Activated CD8-positive, alpha-beta memory T cell treated with anti-CD3 and anti-CD28 coated beads for 1 hour (primary cell): Measurements from ENCODE around the gene COL15A1.

Source experiments
- DNase-seq, 2 donors: peaks; one replicate each; pipeline ENCODE4 v3.0.0-alpha.2; 2020; ENCODE audit warnings: low read depth in 1 of 2; ENCODE audit errors: extremely low read depth in 1 of 2

COL15A1 gene

DNA sequence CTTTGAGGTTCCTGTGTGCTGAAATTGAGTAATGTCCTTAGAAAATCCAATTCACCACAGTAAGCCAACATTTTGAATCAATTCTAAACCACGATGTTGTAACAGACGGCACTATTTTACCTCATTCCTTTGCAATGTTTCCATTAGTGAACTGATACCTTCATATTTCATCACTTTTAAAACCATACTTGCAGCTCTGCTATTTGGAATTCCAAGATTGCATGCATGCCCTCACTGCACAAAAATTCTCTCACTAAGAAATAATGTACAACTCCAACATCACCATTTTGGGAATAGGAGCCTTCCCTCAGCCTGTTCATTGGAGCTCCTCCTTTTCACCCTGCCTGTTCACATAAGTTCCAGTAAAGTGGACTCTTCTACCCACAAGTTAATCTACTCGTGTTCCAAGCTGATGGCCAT lies 86.4 kb downstream of the COL15A1 start:
- no peak for DNase-seq

DNA sequence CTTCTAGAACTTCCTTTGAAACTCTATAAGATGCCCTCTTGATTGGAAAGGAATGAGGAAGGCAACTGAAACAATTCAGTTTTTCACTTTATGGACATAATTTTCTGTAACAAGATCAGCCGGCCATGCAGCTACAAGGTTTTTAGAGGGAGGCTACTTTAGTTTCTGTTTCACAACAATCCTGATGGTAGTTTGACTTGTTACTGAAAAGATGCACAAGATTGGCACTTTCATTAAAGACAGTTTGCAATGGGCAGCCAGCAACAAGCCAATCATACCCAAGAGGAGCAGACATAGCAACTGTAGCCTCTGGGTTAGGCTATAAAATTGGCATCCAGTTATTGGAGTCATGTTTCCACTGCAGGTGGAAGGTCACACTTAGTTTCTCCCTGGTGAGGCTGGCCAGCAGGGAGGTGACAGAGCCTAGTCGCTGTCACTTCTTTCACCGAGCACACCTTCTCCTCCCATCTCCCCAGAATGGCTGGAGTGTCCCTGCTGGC lies 87.0 kb downstream of the COL15A1 start:
- no peak for DNase-seq

DNA sequence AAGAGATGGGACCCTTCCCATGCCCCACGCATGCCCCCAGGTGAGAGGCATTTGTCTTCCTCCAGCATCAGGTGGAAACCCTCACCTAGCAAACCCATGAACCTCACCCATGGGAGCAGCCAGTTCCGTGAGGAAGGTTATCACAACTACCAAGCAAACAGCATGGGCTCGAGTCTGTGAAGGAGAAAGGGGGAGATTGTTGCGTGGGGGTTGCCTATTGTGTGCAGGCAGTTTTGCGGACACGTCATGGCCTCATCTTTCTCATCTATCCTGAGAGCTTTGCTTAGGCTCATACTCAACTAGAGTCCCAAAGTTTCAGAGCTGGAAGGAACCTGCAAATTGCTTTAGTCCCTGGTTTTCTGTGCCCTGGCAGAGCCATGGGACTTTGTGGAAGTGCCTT lies 87.6 kb downstream of the COL15A1 start:
- DNase-seq, result no peak

DNA sequence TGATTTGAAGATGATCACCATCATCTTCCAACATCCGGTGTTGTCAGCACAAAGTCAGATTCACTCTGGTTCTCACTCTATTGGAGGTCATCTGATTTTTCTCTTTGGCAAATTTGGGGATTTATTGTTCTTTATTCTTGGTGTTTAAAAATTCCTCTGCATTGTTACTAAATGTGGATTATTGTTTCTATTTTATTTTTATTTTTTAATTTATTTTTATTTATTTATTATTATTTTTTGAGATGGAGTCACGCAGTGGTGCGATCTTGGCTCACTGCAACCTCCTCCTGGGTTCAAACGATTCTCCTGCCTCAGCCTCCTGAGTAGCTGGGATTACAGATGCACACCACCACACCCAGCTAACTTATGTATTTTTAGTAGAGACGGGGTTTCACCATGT lies 88.3 kb downstream of the COL15A1 start:
- no peak for DNase-seq

DNA sequence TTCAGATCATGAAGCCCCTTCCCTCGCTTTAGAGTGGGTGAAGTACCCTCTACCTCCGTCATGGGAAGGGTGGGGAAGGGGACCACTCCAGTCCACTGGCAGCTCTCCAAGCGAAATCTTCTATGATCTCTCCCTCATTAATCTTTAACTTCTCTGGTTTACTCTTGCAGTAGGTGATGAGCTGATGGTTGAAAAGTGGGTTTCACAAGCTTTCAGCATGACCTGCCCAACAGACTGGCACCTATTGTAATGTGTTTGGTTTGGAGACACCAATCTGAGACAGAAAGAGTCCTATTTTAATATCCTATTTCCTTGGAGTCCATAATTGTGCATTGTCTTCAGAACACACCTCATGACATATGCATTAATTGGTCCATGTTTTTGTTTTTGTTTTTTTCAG lies 90.4 kb downstream of the COL15A1 start:
- DNase-seq, result no peak

DNA sequence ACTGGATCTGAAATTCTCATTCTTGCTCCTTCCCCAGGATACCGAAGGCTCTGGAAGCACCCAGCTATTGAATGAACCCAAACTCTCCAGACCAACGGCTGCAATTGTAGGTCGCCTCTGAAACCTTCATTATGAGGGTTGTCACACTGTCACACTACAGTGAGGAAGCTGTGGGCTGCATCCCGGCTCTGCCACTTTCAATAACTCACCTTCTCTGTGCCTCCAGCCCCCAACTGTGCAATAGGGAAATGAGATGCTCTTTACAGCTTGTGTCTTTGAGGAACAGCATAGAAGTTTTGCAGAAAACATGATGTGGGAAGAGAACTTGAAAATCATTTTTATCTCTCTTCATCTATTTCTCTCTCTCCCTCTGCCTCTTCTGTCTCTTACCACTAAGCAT lies 91.6 kb downstream of the COL15A1 start:
- no peak for DNase-seq

DNA sequence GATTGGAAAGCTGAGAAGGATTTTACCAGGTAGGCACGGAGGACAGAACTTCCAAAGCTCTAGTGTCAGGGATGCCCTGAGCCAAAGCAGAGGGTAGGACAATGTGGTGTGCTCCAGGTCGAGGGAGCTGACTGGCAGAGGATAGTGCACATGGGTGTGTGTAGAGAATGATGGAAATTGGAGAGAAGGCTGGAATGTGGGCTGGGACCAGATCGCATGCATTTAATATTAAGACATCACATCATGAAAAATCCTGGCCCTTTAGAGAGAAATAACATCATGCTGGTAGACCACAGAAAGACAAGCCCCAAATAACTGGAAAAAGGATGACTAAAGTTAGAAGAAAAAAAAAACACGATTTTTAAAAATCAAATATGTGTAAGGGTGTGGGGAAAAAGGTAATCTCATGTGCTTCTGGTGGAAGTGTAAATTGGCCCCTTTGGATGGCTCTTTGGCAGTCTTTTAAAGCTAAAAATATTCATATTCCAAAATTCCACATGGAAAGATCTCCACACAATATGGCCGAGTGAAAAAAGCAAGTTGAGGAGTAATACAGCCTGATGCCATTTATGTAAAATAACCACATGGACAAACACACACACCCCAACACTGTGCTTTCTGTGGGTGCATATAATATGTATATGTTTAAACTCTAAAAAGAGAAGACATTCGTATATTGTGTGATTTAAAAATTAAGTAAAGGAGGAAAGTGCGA lies 94.2 kb downstream of the COL15A1 start:
- no peak for DNase-seq

DNA sequence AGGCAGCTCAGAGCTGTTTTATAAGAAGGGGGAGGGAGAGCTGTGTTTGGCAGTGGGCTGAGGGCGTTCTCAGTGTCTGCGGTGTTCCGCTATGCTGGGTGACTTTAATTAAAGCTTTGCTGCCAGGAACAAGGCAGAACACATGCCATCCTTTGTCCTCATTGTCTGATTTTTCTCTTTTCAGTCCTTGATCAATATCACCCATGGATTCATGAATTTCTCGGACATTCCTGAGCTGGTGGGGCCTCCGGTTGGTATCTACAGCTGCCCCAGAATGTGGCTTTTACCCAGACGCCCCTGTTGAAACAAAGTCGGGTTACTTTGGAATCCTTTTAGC lies 94.7 kb downstream of the COL15A1 start:
- DNase-seq, result no peak

DNA sequence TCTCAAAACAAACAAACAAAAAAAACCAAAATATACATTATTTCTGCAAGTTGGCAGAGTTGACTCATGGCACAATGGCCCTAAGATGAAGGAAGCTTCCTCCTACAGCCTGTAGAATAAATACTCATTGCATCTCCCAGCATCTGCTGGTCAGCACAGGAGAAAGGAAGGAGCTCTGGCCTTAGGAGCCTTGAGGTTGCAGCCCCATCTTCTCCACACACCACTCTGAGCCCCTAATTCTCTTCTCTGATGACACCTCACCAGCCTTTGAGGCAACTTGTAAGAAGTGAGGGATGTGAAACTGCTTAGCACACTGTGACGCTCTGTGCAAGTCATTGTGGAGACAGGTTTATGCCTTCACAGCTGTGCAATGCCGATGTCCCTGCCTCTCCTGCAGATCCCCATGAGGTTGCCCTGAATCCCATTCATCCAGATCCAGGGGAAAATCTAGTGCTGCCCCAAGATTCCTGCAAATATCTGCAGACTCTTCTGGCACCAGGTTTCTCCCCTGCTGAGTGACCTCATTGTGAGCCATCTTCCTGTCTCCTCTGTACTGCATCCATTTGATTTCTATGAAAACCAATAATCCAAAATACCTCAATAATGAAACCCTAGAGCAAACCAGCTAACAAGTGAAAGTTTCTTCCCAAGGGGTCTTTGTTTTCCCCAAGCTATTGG lies 95.9 kb downstream of the COL15A1 start:
- no peak for DNase-seq

DNA sequence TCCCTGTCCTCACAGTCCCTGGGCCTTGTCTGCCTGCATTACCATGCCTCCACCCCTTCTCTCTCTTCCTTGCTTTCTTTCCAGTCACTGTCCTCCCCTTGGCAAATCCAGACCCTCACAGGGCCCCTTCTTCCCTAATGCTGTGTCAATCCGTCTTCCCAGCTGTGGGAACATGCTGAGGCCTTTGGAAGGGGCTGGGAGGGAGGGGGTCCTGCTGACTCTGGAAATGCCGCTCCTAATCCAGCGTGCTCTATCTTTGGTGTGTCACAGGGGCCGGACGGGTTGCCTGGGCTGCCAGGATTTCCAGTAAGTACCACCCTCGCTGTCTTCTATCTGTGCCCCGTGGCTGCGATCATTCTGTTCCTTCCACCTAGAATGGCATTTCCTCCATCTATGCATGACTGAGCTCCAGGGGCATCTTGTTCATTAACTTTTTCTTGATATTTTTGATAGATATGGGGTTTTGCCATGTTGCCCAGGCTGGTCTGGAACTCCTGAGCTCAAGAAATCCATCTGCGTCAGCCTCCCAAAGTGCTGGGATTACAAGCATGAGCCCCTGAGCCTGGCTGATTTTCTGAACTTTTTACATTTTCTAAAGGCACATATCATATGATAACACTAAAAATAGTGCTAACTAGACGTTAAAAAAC lies 96.7 kb downstream of the COL15A1 start:
- no peak for DNase-seq

DNA sequence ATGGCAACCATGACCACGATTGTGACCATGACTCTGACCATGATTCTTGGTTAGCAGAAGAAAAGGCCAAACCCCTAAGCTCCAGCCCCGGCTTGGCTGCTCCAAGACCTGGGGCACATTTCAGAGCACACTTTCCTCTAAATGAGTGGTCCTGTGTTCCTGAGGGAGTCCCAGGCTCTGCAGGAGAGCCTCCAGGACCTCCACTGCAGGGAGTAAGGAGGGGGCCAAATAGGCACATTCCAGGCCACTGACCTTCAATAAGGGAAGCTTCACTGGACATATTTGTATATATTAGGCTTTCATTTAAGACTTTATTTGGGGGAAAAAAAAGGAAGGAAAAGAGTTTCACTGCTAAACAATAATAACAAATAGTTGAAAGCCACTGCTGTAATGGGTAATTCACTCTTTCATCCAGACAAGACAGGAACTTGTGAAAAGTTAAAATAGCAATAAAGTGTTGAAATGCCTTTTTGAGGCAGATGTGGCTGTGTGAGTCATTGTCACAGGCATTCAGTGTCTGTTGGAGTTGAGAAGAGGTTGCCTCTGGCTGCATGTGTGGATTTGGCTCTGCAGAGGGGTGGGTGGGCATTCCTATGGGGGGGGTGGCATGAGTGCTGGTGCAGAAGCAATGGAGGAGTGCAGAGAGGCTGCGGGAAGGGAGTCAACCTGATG lies 97.3 kb downstream of the COL15A1 start:
- DNase-seq, result no peak

DNA sequence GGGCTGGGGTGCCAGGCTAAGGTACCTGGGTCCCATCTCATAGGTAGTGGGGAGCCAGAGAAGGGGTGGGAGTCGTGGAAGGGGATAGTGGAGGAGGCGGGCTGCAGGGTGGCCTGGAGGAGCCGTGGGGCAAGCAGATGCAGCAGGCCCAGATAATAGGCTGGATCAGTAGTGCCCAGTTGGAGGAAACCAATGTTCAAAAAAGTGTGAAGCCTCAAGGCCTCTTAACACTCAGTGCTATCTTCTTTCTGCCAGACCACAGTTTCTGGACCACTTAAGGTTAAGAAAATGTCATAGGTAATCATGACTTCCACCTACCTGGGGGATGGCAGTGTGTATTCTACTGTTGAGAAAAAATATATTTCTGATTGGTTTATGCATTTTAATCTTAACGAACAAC lies 97.9 kb downstream of the COL15A1 start:
- no peak for DNase-seq

DNA sequence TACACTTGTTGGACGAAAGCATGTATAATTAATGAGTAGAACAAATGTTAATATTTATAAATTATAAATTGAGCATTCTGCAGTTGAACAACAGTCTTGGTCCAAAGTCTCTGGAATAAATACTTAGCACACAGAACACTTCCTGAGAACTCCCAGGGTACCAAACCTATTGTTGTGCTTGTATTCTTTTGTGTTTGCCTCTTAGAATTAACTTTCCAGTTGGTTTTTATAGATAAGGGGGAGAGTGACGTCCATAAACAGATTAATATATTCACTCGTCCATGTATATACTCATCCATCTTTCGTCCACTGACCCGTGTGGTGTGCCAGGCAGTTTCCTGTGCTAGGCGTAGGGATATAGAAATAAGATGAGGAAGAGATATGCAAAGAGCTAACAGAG lies 98.9 kb downstream of the COL15A1 start:
- no peak for DNase-seq

DNA sequence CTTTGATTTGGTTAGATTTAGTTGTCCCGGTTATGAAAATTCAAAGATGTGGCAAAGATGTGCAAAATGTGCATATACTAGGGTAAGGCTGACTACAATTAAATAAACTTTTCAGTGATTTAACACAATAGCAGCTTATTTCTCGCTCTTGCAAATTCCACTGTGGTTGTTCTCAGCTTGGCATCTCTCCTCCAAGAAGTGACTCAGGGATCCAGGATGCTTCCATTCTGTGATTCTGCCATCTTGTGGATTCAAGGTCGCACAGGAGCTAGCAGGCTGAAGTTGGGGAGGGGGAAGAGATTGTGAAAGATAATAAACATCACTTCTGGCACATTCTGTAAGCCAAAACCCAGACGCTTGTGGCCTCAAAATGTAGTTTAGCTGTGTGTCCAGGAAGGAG lies 101.1 kb downstream of the COL15A1 start:
- no peak for DNase-seq

DNA sequence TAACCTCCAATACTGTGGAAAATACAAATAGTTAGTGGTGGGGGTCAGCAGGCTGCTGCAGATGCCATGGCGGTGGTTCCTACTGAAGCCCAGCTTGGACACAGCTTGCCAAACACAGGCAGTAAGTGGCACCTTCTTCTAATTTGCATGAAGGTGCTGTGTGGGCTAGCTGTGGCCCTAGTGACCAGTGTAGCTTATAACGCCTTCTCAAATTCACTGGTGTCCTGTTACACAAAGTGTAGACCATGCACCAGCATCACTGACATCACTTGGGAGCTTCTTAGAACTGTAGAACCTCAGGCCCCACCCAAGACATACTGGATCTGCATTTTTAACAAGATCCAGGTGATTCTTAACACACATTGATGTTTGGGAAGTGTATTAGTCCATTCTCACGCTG lies 102.4 kb downstream of the COL15A1 start:
- no peak for DNase-seq

DNA sequence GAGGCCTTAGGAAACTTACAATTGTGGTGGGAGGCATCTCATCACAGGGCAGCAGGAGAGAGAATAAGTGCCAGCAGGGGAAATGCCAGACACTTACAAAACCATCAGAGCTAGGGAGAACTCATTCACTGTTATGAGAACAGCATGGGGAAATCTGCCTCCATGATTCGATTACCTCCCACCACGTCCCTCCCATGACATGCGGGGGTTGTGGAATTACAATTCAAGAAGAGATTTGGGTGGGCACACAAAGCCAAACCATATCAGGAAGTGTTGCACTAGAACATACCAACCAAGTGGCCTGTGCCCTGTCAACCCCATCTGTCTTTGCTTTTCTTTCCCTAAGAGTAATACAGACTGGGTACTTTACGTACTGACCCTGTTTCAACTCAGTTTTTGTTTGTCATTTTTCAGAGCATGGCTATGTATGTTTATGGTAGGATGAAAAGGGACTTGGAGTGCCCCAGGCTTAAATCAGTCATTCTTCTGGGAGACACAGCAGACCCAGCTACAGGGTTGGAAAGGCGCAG lies 102.9 kb downstream of the COL15A1 start:
- no peak for DNase-seq

DNA sequence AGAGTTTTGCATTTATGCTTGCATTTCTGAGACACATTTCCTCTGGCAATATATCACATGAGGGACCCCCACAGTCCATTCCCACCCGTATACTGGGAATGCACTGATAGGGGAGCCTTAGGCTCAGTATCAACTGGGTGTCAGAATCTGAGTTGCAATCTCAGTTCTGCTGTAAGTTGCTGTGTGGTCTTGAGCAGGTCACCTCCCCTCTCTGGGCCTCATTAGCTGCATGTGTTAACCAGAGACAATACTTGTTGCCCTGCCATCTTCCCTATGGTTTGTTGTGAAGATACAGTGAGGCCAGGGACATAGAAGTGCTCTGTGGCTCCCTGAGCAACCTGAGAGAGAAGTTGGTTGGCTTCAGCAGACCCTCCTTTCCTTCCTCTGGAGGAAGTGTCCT lies 105.5 kb downstream of the COL15A1 start:
- DNase-seq, result no peak

DNA sequence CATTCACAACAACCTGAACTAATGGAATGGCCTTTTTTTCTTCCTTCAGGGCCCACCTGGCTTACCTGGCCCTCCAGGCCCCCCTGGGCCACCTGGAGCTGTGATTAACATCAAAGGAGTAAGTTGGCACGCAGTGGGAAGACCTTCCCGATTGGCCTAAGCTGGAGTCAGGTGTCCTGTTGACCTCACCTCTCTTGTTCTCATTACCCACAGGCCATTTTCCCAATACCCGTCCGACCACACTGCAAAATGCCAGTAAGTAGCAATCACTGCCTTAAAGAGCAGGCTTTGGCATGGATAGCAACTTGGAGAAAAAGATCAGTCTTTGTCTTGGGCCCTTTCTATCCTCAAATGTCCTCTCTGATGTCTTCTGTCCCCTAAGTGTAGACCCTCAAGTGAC lies 105.9 kb downstream of the COL15A1 start:
- no peak for DNase-seq

DNA sequence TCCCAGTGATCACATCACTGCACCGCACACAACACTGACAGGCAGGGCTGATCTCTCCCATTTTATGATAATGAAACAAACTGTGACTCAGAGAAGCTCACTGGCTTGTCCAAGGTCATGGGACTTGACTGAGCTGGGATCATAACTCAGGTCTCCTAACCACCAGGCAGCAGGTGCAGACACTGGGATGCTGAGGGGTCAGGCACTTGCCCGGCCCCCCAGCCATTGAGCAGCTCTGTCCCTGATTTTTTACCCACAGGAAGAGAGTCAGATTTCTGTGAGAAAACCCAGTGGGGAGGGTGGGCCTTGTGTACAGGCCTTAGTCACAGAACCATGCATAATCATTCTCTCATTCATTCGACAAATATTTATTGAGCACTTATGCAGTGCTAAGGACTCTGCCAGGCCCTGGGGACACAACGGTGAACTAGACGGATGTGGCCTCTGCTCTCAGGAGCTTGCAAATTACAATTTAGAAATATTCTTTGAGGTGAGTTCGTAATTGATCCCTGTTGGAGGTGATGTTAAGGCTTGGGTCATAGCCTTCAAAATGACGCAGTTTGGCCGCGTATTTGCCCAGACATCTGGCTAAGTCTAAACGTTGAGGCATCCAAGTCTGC lies 106.7 kb downstream of the COL15A1 start:
- no peak for DNase-seq

DNA sequence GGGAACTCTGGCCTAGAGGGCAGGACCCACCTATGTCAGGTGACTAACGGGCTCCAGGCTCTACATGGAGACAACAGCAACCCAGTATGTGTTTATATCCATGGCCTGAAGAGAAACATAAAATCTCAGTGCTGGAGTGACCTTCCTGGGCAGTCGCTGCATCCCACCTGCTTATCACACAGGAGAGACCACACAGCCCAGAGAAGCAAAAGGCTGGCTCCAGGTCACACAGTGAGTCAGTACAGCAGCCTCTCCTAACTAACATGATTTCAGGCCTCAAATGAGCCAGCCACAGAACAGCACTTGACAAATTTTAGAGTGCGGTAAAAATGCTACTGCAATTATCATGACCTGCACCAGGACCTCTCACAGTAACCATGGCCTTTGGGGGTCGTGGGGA lies 107.2 kb downstream of the COL15A1 start:
- DNase-seq, result no peak

DNA sequence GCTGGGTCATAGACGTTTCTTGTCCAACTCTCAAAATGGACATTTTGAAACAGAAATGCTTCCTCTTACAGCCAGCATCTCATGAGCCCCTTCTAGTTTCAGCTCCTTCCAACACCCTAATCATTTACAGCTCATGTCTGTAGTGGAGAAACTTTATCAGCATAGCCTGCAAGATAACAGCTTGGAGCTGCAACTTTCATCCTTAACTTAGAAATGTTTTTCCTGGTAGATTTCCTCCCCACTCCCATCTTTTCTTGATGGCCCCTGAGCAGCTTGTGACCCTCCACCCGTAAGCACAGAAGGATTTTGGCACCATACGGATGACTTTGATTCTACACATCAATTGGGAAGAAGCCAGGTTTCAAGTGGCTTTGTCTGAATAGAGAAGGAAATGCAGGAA lies 107.7 kb downstream of the COL15A1 start:
- DNase-seq, result no peak
